ENCODE measurements around the gene BIN1. TPM values are rescaled to one million over a fixed set of nuclear protein-coding genes. Genes with fewer than 3 reads are reported as not detected.

BIN1 gene
- total and polyA plus RNA-seq, 8 donors: 13.3 to 21.3 (median 16.2) TPM

GRCh38 chr2:127092901-127093516 lies 13.9 kb downstream of the BIN1 start:
- WGBS, 2 donors: 92 to 95% methylated on average over 5 of the region's 5 CpGs
- ATAC-seq (no peak), FAIRE-seq (no peak), DNase-seq (peak in 1 of 6 donors; percentile 29)
- intact Hi-C loops (cut with DNase I): no loop called here
- Histone ChIP-seq H3K4me1 (no peaks in the 10 kb centered on the region), H3K9me3 (no peaks in the 10 kb centered on the region), H3K36me3 (no peaks in the 10 kb centered on the region), H3K27ac (no peak overlapping the region), H3K27me3 (no peaks in the 10 kb centered on the region), H3K4me3 (no peak overlapping the region)
- TF ChIP-seq CTCF (IDR thresholded peaks at IDR 0.05): no peak

GRCh38 chr2:127092306-127092705 lies 14.6 kb downstream of the BIN1 start:
- Histone ChIP-seq H3K4me1 (no peaks in the 10 kb centered on the region), H3K9me3 (no peaks in the 10 kb centered on the region), H3K36me3 (no peaks in the 10 kb centered on the region), H3K27me3 (no peaks in the 10 kb centered on the region), H3K27ac (no peak overlapping the region), H3K4me3 (no peak overlapping the region)
- 89 to 96% methylated on average over 6 of the region's 6 CpGs for WGBS, 2 donors
- ATAC-seq: no peak
- FAIRE-seq: no peak
- intact Hi-C loops (cut with DNase I): no loop called here
- DNase-seq: peak in 1 of 6 donors; percentile 43
- TF ChIP-seq CTCF (IDR thresholded peaks at IDR 0.05): no peak

GRCh38 chr2:127091886-127092285 lies 15.1 kb downstream of the BIN1 start:
- DNase-seq (peak in 1 of 6 donors; percentile 47), ATAC-seq (no peak), FAIRE-seq (no peak)
- 95 to 97% methylated on average over 5 to 6 of the region's 6 CpGs for WGBS, 2 donors
- Histone ChIP-seq H3K4me3 (no peak overlapping the region), H3K36me3 (no peaks in the 10 kb centered on the region), H3K4me1 (no peaks in the 10 kb centered on the region), H3K27ac (no peak overlapping the region), H3K27me3 (no peaks in the 10 kb centered on the region), H3K9me3 (no peaks in the 10 kb centered on the region)
- intact Hi-C loops (cut with DNase I): no loop called here
- TF ChIP-seq CTCF (IDR thresholded peaks at IDR 0.05): no peak

GRCh38 chr2:127091148-127091547 lies 15.8 kb downstream of the BIN1 start:
- no peaks in the 10 kb centered on the region for H3K4me1 ChIP-seq

More at GRCh38 chr2:127091148-127091547, 15.8 kb downstream of the BIN1 start:
- peak in 1 of 6 donors; percentile 32 for DNase-seq
- no peaks in the 10 kb centered on the region for H3K27me3 ChIP-seq
- no peak overlapping the region for H3K4me3 ChIP-seq
- no peak overlapping the region for H3K27ac ChIP-seq
- FAIRE-seq: no peak
- no peaks in the 10 kb centered on the region for H3K9me3 ChIP-seq
- 86 to 96% methylated on average over 5 of the region's 5 CpGs for WGBS, 2 donors
- TF ChIP-seq CTCF (IDR thresholded peaks at IDR 0.05): no peak
- H3K36me3 ChIP-seq: no peaks in the 10 kb centered on the region
- no peak for ATAC-seq
- intact Hi-C loops (cut with DNase I): no loop called here
